Pancreas (tissue), 10 donors: ENCODE data around the gene UBN2. TPM values are rescaled to one million over a fixed set of nuclear protein-coding genes. Genes with fewer than 3 reads are reported as not detected.
A peak's percentile ranks its signal among the peaks of the same experiment; 100 is the strongest.

Source experiments
- ATAC-seq, 4 donors: fragments of 200-7000 bp; cut with Tn5 transposase; one replicate each; pipeline versions ENCODE4 v1.8.0 to v1.9.1; 2020; ENCODE audit warnings: mild to moderate bottlenecking in 4 of 4, moderate library complexity in 4 of 4
- DNase-seq, 6 donors: peaks; one replicate each; pipeline ENCODE4 v3.0.0-alpha.2; 2020
- FAIRE-seq: peaks from 2 replicates; lab custom pipeline; 2012; peaks lifted over from hg19 to GRCh38; lab: Jason Lieb, UNC
- H3K27ac ChIP-seq, 4 donors: fragments of 200-600 bp; sonication (generic); 1 replicate in 3 of 4; 2 replicates in 1 of 4; pipeline versions ENCODE4 v1.5.0 to v1.8.0; 2020
- H3K27me3 ChIP-seq, 4 donors: fragments of 200-600 bp; one replicate each; pipeline ENCODE4 v1.8.0; 2021
- H3K36me3 ChIP-seq, 3 donors: fragments of 200-600 bp; sonication (generic) in 1 of 3; one replicate each; pipeline versions ENCODE4 v1.5.0 to v1.8.0; 2020 to 2021
- H3K4me1 ChIP-seq, 3 donors: fragments of 200-600 bp; one replicate each; pipeline ENCODE4 v1.8.0; 2021
- H3K4me3 ChIP-seq, 4 donors: fragments of 200-600 bp; sonication (generic) in 2 of 4; one replicate each; pipeline versions ENCODE4 v1.5.0 to v1.8.0; 2020 to 2021
- H3K9me3 ChIP-seq, 4 donors: fragments of 200-600 bp; one replicate each; pipeline ENCODE4 v1.8.0; 2021
- CTCF ChIP-seq, 4 donors: fragments of 200-600 bp; sonication (generic) in 3 of 4; IDR thresholded peaks; one replicate each; pipeline versions ENCODE4 v1.5.0 to v1.8.0; 2021; ENCODE audit warnings: antibody characterized with exemption in 4 of 4
- WGBS, 2 donors: extraction: QIAGEN DNeasy Blood & Tissue Kit; methylation state at CpG; one replicate each; pipeline ENCODE4 v1.1.7; 2013; 5-methylcytosine and 5-hydroxymethylcytosine counted together
- intact Hi-C, 3 donors: fragments of 100-400 bp; cut with DNase I; formaldehyde crosslinking; loops; one replicate each; pipeline versions ENCODE4 v1.11.1 to v1.14.2; 2022
- polyA plus RNA-seq, 2 donors: library from polyadenylated mRNA; stranded (reverse); fragments of 200-250 nt; gene quantifications; one replicate each; pipeline ENCODE4 v1.2.3, GENCODE V29; 2013
- total RNA-seq, 6 donors: library from RNA; stranded (reverse); fragmentation: NEBNext Ultra II Directional in 4 of 6; extraction: Animal tissue kit (Norgen Biotek cat#: 25700) in 4 of 6; gene quantifications; one replicate each; pipeline versions ENCODE4 v1.2.1 to v1.2.4, GENCODE V29; 2021 to 2023
- donor health status: healthy with polysubstance abuse.
- donor health status: DM: no; HTN: no; CAD: no; lungs with moderate emphysema.
- donor health status: DM: no; HTN: no; CAD: no.
- donor health status: control.
- donor health status: control.
- donor health status: Bipolar disorder and iron deficiency.
- donor health status: DM: yes; HTN: yes; CAD: no.
- donor health status: DM: no; HTN: no; CAD: no.
- donor health status: DM: no; HTN: no; CAD: no.
- donor health status: DM: yes; HTN: yes; CAD: no.

The UBN2 gene
- total and polyA plus RNA-seq, 8 donors = 2.9 to 20.3 (median 15.0) TPM

- H3K27ac ChIP-seq = no peak overlapping the region
- H3K4me1 ChIP-seq = peaks cover 0 to 4% (median 0%) of the 10 kb centered on the region in 3 donors
- no peaks in the 10 kb centered on the region for H3K9me3 ChIP-seq
- H3K27me3 ChIP-seq = no peaks in the 10 kb centered on the region
- FAIRE-seq = no peak
- DNase-seq = no peak
- ATAC-seq = no peak
- peaks cover 0 to 5% (median 0%) of the 10 kb centered on the region in 3 donors for H3K36me3 ChIP-seq
- WGBS, 2 donors = 96 to 98% methylated on average over 2 of the region's 2 CpGs
- no peak overlapping the region for H3K4me3 ChIP-seq
- intact Hi-C loops = no loop called here
- TF ChIP-seq CTCF (IDR thresholded peaks at IDR 0.05) = no peak
These were observed 44.9 kb upstream of the UBN2 start for GRCh38 chr7:139186146-139186545.

- H3K9me3 ChIP-seq = no peaks in the 10 kb centered on the region
- FAIRE-seq (no peak), ATAC-seq (peak in 2 of 4 donors; percentile 64 to 65), DNase-seq (no peak)
- H3K27me3 ChIP-seq = no peaks in the 10 kb centered on the region
- H3K36me3 ChIP-seq = no peaks in the 10 kb centered on the region
- WGBS, 2 donors = 36 to 42% methylated on average over 3 of the region's 3 CpGs
- no peak overlapping the region for H3K27ac ChIP-seq
- no peak for TF ChIP-seq CTCF (IDR thresholded peaks at IDR 0.05)
- H3K4me1 ChIP-seq = peaks cover 0 to 4% (median 0%) of the 10 kb centered on the region in 3 donors
- H3K4me3 ChIP-seq = no peak overlapping the region
- intact Hi-C loops = no loop called here
These were observed 41.7 kb upstream of the UBN2 start for GRCh38 chr7:139189357-139189756.

- Histone ChIP-seq H3K27me3 (no peaks in the 10 kb centered on the region), H3K4me1 (peaks cover 0 to 4% (median 0%) of the 10 kb centered on the region in 3 donors), H3K9me3 (no peaks in the 10 kb centered on the region), H3K27ac (no peak overlapping the region), H3K36me3 (no peaks in the 10 kb centered on the region), H3K4me3 (no peak overlapping the region)
- ATAC-seq (no peak), FAIRE-seq (no peak), DNase-seq (no peak)
- no peak for TF ChIP-seq CTCF (IDR thresholded peaks at IDR 0.05)
- intact Hi-C loops = no loop called here
- 76 to 89% methylated on average over 3 of the region's 3 CpGs for WGBS, 2 donors
These were observed 38.9 kb upstream of the UBN2 start for GRCh38 chr7:139192014-139192706.

GRCh38 chr7:139200382-139200781 lies 30.7 kb upstream of the UBN2 start:
- WGBS, 2 donors = 84 to 90% methylated on average over 2 of the region's 2 CpGs
- FAIRE-seq = no peak
- intact Hi-C loops = no loop called here

More at GRCh38 chr7:139200382-139200781, 30.7 kb upstream of the UBN2 start:
- Histone ChIP-seq H3K27me3 (no peaks in the 10 kb centered on the region), H3K27ac (no peak overlapping the region), H3K4me1 (no peaks in the 10 kb centered on the region), H3K36me3 (no peaks in the 10 kb centered on the region), H3K9me3 (no peaks in the 10 kb centered on the region), H3K4me3 (no peak overlapping the region)
- no peak for ATAC-seq
- DNase-seq = no peak
- TF ChIP-seq CTCF (IDR thresholded peaks at IDR 0.05) = no peak
